ENCODE results near the gene PIH1D2. TPM values are rescaled to one million over a fixed set of nuclear protein-coding genes. Genes with fewer than 3 reads are reported as not detected.

PIH1D2 gene, protein sequence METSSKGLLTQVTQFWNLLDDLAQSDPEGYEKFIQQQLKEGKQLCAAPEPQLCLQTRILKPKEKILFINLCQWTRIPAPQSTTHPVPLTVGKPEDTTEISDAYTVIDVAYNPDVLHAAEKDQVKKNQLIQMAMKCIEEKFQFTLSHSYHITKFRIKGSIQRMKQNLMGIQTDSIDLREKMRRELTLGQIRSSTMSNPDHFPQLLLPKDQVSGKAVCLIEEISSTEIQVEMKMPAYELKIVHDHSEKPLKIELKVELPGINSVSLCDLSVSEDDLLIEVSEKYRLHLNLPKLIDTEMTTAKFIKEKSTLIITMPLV
- total RNA-seq (not detected), polyA plus RNA-seq (not detected)

DNA sequence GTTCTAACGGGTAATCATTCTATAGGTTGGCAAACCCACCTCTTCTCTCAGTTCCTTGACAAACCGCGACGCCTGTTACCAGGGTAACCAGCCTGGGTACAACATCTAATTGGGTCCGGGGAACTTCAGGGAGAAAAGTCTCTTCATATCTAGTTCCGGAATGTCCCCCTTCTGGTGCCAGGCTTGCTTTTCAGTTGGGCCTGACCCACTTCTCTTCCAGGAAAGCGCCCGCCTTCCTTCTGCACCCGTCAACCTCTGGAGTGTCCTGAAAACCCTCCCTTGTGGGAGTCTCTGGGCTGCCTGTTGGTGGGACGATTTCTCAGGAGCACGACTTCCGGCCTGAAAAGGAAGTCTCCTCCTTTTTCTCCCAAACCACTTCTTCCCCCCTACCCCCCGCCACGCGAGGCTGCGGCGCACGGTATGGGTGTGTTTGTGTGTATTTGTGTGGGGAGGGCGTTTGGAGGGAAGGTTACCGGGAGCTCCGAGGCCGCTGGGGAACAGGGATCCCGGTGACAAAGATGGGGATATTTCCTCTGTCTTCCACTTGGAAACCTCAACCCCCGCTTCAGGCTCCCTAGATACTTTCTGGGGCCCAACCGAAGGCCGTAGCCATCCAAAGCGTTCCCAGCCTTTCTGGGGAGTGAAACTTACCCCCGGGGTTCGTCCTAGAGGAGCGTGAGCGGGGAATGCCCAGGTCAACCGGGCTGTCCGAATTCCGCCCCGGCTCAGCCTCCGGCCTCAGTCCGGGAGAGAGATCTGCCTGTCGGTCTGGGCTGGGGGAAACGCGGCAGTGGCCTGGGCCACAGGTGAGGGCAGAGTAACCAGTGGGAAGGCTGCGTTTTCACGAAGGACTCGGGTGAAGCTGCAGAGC, at the start of gene PIH1D2, which contains the start of gene NKAPD1:
PIH1D2 (minus strand) TSS at position 77 of the 871 bp plus-strand sequence. CDS start 843 bp downstream, outside the sequence.
NKAPD1 (plus strand) TSS at position 359 of the 871 bp plus-strand sequence. CDS start 1,276 bp downstream, outside the sequence.
- ChIA-PET POLR2A (ENCODE audit: partially characterized antibody) (interaction anchor here (1.0 to 4.0 kb wide), 3 partner anchors 12 to 147 kb away, joined by 3 to 18 read pairs (median 5); partner anchors contain the start of genes SDHD and TIMM8B), CTCF (ENCODE audit: partially characterized antibody) (interaction anchor here (0.9 to 1.6 kb wide), 5 partner anchors 10 to 147 kb away, joined by 3 to 4 read pairs (median 3); no protein-coding TSS in a partner anchor)
- Histone ChIP-seq H3K27ac (ENCODE audit: low read depth, low read length) (peak within 1 kb of the TSS; percentile 80), H3K27me3 (ENCODE audit: insufficient read depth, low read length) (no peaks in the 10 kb centered on the region), H3K9me3 (ENCODE audit: control insufficient read depth in 1 of 2, low read length in 2 of 2) (no peaks in the 10 kb centered on the region), H3K4me3 (ENCODE audit: low read length in 2 of 2) (peak within 1 kb of the TSS; percentile 96 to 97), H3K36me3 (ENCODE audit: insufficient read depth, low read length) (peaks cover 26% of the 10 kb centered on the region), H3K4me1 (ENCODE audit: insufficient read depth, low read length) (peaks cover 23% of the 10 kb centered on the region)
- Mint-ChIP-seq H3K36me3 (peaks cover 12 to 33% of the 10 kb centered on the region in 2 donors), H3K9me3 (peaks cover 0 to 4% (median 0%) of the 10 kb centered on the region in 8 donors), H3K27ac (peak within 1 kb of the TSS; percentile 79 to 98 (median 96)), H3K27me3 (peaks cover 6 to 8% of the 10 kb centered on the region in 2 donors), H3K4me1 (peaks cover 26 to 36% (median 30%) of the 10 kb centered on the region in 4 donors), H3K4me3 (peak within 1 kb of the TSS; percentile 85 to 97 (median 94))
- peak; percentile 85 to 90 (median 86) for DNase-seq
- intact Hi-C loops (cut with micrococcal nuclease): loop anchor here (1.0 to 2.0 kb wide), 4 partner anchors 12 to 195 kb away; partner anchors contain the start of genes CFAP68, DLAT, FDXACB1 and SDHD

DNA sequence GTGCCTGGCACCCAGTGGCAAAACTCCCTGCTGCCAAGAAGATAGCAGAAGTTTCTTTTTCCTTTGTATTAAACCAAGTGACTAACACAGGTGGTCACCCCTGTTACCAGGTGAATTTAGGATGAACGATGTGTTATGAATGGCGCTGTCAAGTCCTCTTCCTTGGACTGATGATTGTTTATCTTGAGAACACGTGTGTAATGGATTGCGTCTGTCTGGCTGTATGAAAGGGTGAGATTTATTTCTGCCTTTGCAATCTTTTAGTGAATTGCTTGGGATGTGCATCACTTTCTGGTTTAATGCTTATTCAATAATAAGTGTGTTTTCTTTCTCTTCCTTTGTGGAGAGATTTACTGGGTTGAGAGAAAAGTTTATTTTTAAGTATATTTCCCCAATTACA, 49.3 kb upstream of the PIH1D2 start:
- Mint-ChIP-seq H3K36me3 (peaks cover 1 to 10% of the 10 kb centered on the region in 2 donors), H3K4me1 (no peaks in the 10 kb centered on the region), H3K9me3 (no peaks in the 10 kb centered on the region), H3K27ac (no peak overlapping the region), H3K4me3 (no peak overlapping the region), H3K27me3 (no peaks in the 10 kb centered on the region)
- H3K4me1 ChIP-seq (ENCODE audit: insufficient read depth, low read length): no peaks in the 10 kb centered on the region
- ChIA-PET CTCF (ENCODE audit: partially characterized antibody) (interaction anchor here (1.1 to 2.5 kb wide), 3 partner anchors 10 to 157 kb away, joined by 4 to 19 read pairs (median 5); no protein-coding TSS in a partner anchor), POLR2A (ENCODE audit: partially characterized antibody) (no interaction called here)
- no peaks in the 10 kb centered on the region for H3K9me3 ChIP-seq (ENCODE audit: control insufficient read depth in 1 of 2, low read length in 2 of 2)
- intact Hi-C loops (cut with micrococcal nuclease): no loop called here
- H3K36me3 ChIP-seq (ENCODE audit: insufficient read depth, low read length): no peaks in the 10 kb centered on the region
- H3K27me3 ChIP-seq (ENCODE audit: insufficient read depth, low read length): no peaks in the 10 kb centered on the region
- no peak overlapping the region for H3K4me3 ChIP-seq (ENCODE audit: low read length in 2 of 2)
- no peak overlapping the region for H3K27ac ChIP-seq (ENCODE audit: low read depth, low read length)
- no peak for DNase-seq

- CTCF ChIA-PET (ENCODE audit: partially characterized antibody): interaction anchor here (0.7 to 2.5 kb wide), 4 partner anchors 9 to 608 kb away, joined by 3 to 19 read pairs (median 4); partner anchors contain the start of gene HOATZ
- Mint-ChIP-seq H3K27me3 (no peaks in the 10 kb centered on the region), H3K27ac (no peak overlapping the region), H3K9me3 (no peaks in the 10 kb centered on the region), H3K4me1 (no peaks in the 10 kb centered on the region), H3K36me3 (peaks cover 1 to 11% of the 10 kb centered on the region in 2 donors), H3K4me3 (no peak overlapping the region)
- no peaks in the 10 kb centered on the region for H3K4me1 ChIP-seq (ENCODE audit: insufficient read depth, low read length)
- H3K9me3 ChIP-seq (ENCODE audit: control insufficient read depth in 1 of 2, low read length in 2 of 2): no peaks in the 10 kb centered on the region
- H3K36me3 ChIP-seq (ENCODE audit: insufficient read depth, low read length): no peaks in the 10 kb centered on the region
- no peaks in the 10 kb centered on the region for H3K27me3 ChIP-seq (ENCODE audit: insufficient read depth, low read length)
- H3K4me3 ChIP-seq (ENCODE audit: low read length in 2 of 2): no peak overlapping the region
- H3K27ac ChIP-seq (ENCODE audit: low read depth, low read length): no peak overlapping the region
- no peak for DNase-seq
- POLR2A ChIA-PET (ENCODE audit: partially characterized antibody): no interaction called here
- intact Hi-C loops (cut with micrococcal nuclease): no loop called here
Measured at GRCh38 chr11:112121981-112122615, 48.3 kb upstream of the PIH1D2 start.

- ChIA-PET POLR2A (ENCODE audit: partially characterized antibody) (no interaction called here), CTCF (ENCODE audit: partially characterized antibody) (no interaction called here)
- Mint-ChIP-seq H3K4me3 (no peak overlapping the region), H3K27me3 (no peaks in the 10 kb centered on the region), H3K36me3 (peaks cover 1 to 14% of the 10 kb centered on the region in 2 donors), H3K9me3 (no peaks in the 10 kb centered on the region), H3K4me1 (peaks cover 0 to 2% (median 0%) of the 10 kb centered on the region in 4 donors), H3K27ac (no peak overlapping the region)
- Histone ChIP-seq H3K27ac (ENCODE audit: low read depth, low read length) (no peak overlapping the region), H3K9me3 (ENCODE audit: control insufficient read depth in 1 of 2, low read length in 2 of 2) (no peaks in the 10 kb centered on the region), H3K27me3 (ENCODE audit: insufficient read depth, low read length) (no peaks in the 10 kb centered on the region), H3K36me3 (ENCODE audit: insufficient read depth, low read length) (no peaks in the 10 kb centered on the region), H3K4me1 (ENCODE audit: insufficient read depth, low read length) (no peaks in the 10 kb centered on the region), H3K4me3 (ENCODE audit: low read length in 2 of 2) (no peak overlapping the region)
- DNase-seq: no peak
- intact Hi-C loops (cut with micrococcal nuclease): loop anchor here (10.0 kb wide), 1 partner anchor 63 kb away; no protein-coding TSS in a partner anchor
Measured at GRCh38 chr11:112118176-112118575, 44.4 kb upstream of the PIH1D2 start.

GRCh38 chr11:112115386-112115785, 41.6 kb upstream of the PIH1D2 start:
- ChIA-PET POLR2A (ENCODE audit: partially characterized antibody) (no interaction called here), CTCF (ENCODE audit: partially characterized antibody) (interaction anchor here (0.9 to 4.9 kb wide), 5 partner anchors 9 to 165 kb away, joined by 3 to 33 read pairs (median 8); no protein-coding TSS in a partner anchor)
- Mint-ChIP-seq H3K9me3 (no peaks in the 10 kb centered on the region), H3K4me3 (no peak overlapping the region), H3K27ac (no peak overlapping the region), H3K4me1 (peaks cover 0 to 2% (median 0%) of the 10 kb centered on the region in 4 donors), H3K36me3 (peaks cover 1 to 14% of the 10 kb centered on the region in 2 donors), H3K27me3 (no peaks in the 10 kb centered on the region)
- Histone ChIP-seq H3K4me1 (ENCODE audit: insufficient read depth, low read length) (no peaks in the 10 kb centered on the region), H3K27me3 (ENCODE audit: insufficient read depth, low read length) (no peaks in the 10 kb centered on the region), H3K4me3 (ENCODE audit: low read length in 2 of 2) (no peak overlapping the region), H3K9me3 (ENCODE audit: control insufficient read depth in 1 of 2, low read length in 2 of 2) (no peaks in the 10 kb centered on the region), H3K36me3 (ENCODE audit: insufficient read depth, low read length) (no peaks in the 10 kb centered on the region), H3K27ac (ENCODE audit: low read depth, low read length) (no peak overlapping the region)
- intact Hi-C loops (cut with micrococcal nuclease): loop anchor here (10.0 kb wide), 1 partner anchor 61 kb away; no protein-coding TSS in a partner anchor
- no peak for DNase-seq

DNA sequence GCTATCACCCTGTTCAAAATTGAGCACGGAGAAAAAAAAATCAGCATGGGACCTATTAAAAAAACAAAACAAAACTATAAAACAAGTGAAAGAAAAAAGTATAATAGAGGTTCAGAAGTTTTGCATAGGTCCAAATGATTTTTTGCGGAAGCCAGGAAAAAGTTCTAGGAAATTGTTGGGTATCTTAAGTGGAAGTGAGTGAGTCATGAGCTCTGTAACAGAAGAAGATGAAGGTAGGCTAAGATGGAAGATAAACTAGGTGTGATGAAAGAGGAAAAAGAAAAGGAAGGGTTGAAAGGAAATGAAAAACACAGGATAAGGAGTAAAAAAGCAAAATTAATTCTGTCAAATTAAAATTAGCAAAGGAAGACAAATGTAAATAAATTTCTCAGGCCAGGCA, 40.6 kb upstream of the PIH1D2 start:
- no peaks in the 10 kb centered on the region for H3K27me3 ChIP-seq (ENCODE audit: insufficient read depth, low read length)
- intact Hi-C loops (cut with micrococcal nuclease): loop anchor here (10.0 kb wide), 1 partner anchor 60 kb away; no protein-coding TSS in a partner anchor
- ChIA-PET CTCF (ENCODE audit: partially characterized antibody) (interaction anchor here (0.8 to 4.9 kb wide), 14 partner anchors 8 to 1178 kb away, joined by 3 to 33 read pairs (median 5); partner anchors contain the start of genes SDHD and TIMM8B), POLR2A (ENCODE audit: partially characterized antibody) (interaction anchor here (0.6 kb wide), 1 partner anchor 545 kb away, joined by 3 read pairs; no protein-coding TSS in a partner anchor)
- H3K9me3 ChIP-seq (ENCODE audit: control insufficient read depth in 1 of 2, low read length in 2 of 2): no peaks in the 10 kb centered on the region
- H3K27me3 Mint-ChIP-seq: no peaks in the 10 kb centered on the region
- no peak overlapping the region for H3K27ac ChIP-seq (ENCODE audit: low read depth, low read length)
- peak overlapping the region in 1 of 7 donors; percentile 57 for H3K27ac Mint-ChIP-seq
- no peaks in the 10 kb centered on the region for H3K9me3 Mint-ChIP-seq
- no peak overlapping the region for H3K4me3 ChIP-seq (ENCODE audit: low read length in 2 of 2)
- no peak for DNase-seq
- no peaks in the 10 kb centered on the region for H3K36me3 ChIP-seq (ENCODE audit: insufficient read depth, low read length)
- peaks cover 1 to 14% of the 10 kb centered on the region in 2 donors for H3K36me3 Mint-ChIP-seq
- H3K4me3 Mint-ChIP-seq: no peak overlapping the region
- H3K4me1 ChIP-seq (ENCODE audit: insufficient read depth, low read length): no peaks in the 10 kb centered on the region
- peaks cover 0 to 2% (median 0%) of the 10 kb centered on the region in 4 donors for H3K4me1 Mint-ChIP-seq

Data from CD4-positive, alpha-beta memory T cell (primary cell).